ENCODE measurements around the gene TIMM22.

- TF ChIP-seq CTCF (IDR thresholded peaks at IDR 0.05), result no peak
- no peak for TF ChIP-seq POLR2A (IDR thresholded peaks at IDR 0.05)
Measured at GRCh38 chr17:1010586-1010985, 13.7 kb downstream of the TIMM22 start.
